A549 treated with AZD9567 at 1 μM for 4 hours (cell line): ENCODE results near the gene IFITM10. TPM values are rescaled to one million over a fixed set of nuclear protein-coding genes. Genes with fewer than 3 reads are reported as not detected.

Source experiments
- total RNA-seq: library from RNA; stranded (reverse); fragments of 200-300 nt; extraction: Qiagen RNA extraction; gene quantifications from 5 replicates; pipeline ENCODE4 v1.2.3, GENCODE V29; 2022; ENCODE audit not compliant: insufficient read depth

IFITM10 gene
- total RNA-seq: 0.99 to 1.6 TPM (median 1.5 TPM) in 5 replicates

GRCh38 chr11:1750481-1750839 is at the start of gene IFITM10:
Gene IFITM10 (minus strand): TSS chr11:1750595. CDS start chr11:1750442, 153 bp downstream.

GRCh38 chr11:1763796-1764661 is 13.6 kb upstream of the IFITM10 start, which contains the start of gene CTSD:
Gene CTSD (minus strand): TSS chr11:1763927. CDS start chr11:1763859, 68 bp downstream.

GRCh38 chr11:1696608-1697570 is 53.5 kb downstream of the IFITM10 start, which contains the start of gene KRTAP5-6:
Gene KRTAP5-6 (plus strand): TSS chr11:1697195. CDS start chr11:1697246, 51 bp downstream.

Other genes with a start within 250 kb of the IFITM10 start
- gene DUSP8, start 178.3 kb downstream of the IFITM10 start, total RNA-seq: 0.43 to 1.6 TPM (median 0.94 TPM) in 5 replicates
- not detected in 5 replicates for gene KRTAP5-1, start 165.3 kb downstream of the IFITM10 start, total RNA-seq
- not detected in 5 replicates for gene KRTAP5-2, start 152.3 kb downstream of the IFITM10 start, total RNA-seq
- gene KRTAP5-3, start 142.1 kb downstream of the IFITM10 start, total RNA-seq: not detected in 5 replicates
- gene KRTAP5-4, start 128.5 kb downstream of the IFITM10 start, total RNA-seq: not detected in 5 replicates
- not detected in 5 replicates for gene KRTAP5-5, start 120.8 kb downstream of the IFITM10 start, total RNA-seq
- gene KRTAP5-6, start 53.4 kb downstream of the IFITM10 start, total RNA-seq: not detected in 5 replicates
- gene CTSD, start 13.3 kb upstream of the IFITM10 start, total RNA-seq: 459 to 545 TPM (median 470 TPM) in 5 replicates
- gene SYT8, start 84.4 kb upstream of the IFITM10 start, total RNA-seq: 0.10 to 0.33 TPM (median 0.19 TPM) in 4 of 5 replicates, not detected in the other
- 0.26 TPM in 1 of 5 replicates, not detected in the others for gene TNNI2, start 88.4 kb upstream of the IFITM10 start, total RNA-seq
- gene LSP1, start 102.5 kb upstream of the IFITM10 start, total RNA-seq: 0.76 to 1.9 TPM (median 1.0 TPM) in 4 of 5 replicates, not detected in the other
- gene PRR33, start 141.3 kb upstream of the IFITM10 start, total RNA-seq: not detected in 5 replicates
- gene TNNT3, start 169.1 kb upstream of the IFITM10 start, total RNA-seq: 0.22 TPM in 1 of 5 replicates, not detected in the others
- 127 to 156 TPM (median 148 TPM) in 5 replicates for gene MRPL23, start 196.7 kb upstream of the IFITM10 start, total RNA-seq
- gene H19, start 247.2 kb upstream of the IFITM10 start, total RNA-seq: 6.5 to 15.3 TPM (median 13.4 TPM) in 5 replicates